Stimulated activated CD4-positive, alpha-beta T cell treated with anti-CD3 and anti-CD28 coated beads, Interleukin-12 subunit alpha, Interleukin-12 subunit beta, amount 100 ng/mL, for 24 hours (primary cell): ENCODE results near the gene CSAD.
"Not testable (repeated sequence)": the region's sequence is repeated elsewhere in the genome, so short reads cannot be mapped to it uniquely, and the experiment has no call there.

Source experiments
- DNase-seq, 2 experiments: peaks; one replicate each; pipeline ENCODE4 v3.0.0-alpha.2; 2020; ENCODE audit warnings: low read depth in 2 of 2

The CSAD gene

GRCh38 chr12:53218551-53219291 lies 38.0 kb upstream of the CSAD start:
- no peak for DNase-seq

GRCh38 chr12:53217931-53218307 lies 37.2 kb upstream of the CSAD start:
- no peak for DNase-seq

- no peak for DNase-seq
Observed at GRCh38 chr12:53217051-53217930, 36.6 kb upstream of the CSAD start.

- no peak for DNase-seq
Observed at GRCh38 chr12:53215497-53215896, 34.8 kb upstream of the CSAD start.

- no peak for DNase-seq
Observed at GRCh38 chr12:53214687-53215455, 34.1 kb upstream of the CSAD start.

- no peak for DNase-seq
Observed at GRCh38 chr12:53214221-53214620, 33.5 kb upstream of the CSAD start.

GRCh38 chr12:53213348-53213747 lies 32.6 kb upstream of the CSAD start:
- DNase-seq, result peak; percentile 61 to 84

- no peak for DNase-seq
Observed at GRCh38 chr12:53212931-53213330, 32.2 kb upstream of the CSAD start.

- DNase-seq, result no peak
Observed at GRCh38 chr12:53211476-53212381, 31.0 kb upstream of the CSAD start.

- DNase-seq, result no peak
Observed at GRCh38 chr12:53210843-53211242, 30.1 kb upstream of the CSAD start.

GRCh38 chr12:53208877-53209463 lies 28.2 kb upstream of the CSAD start:
- no peak for DNase-seq

GRCh38 chr12:53208435-53208834 lies 27.7 kb upstream of the CSAD start:
- DNase-seq, result no peak

GRCh38 chr12:53207042-53207441 lies 26.3 kb upstream of the CSAD start, which contains the start of gene ITGB7:
Gene ITGB7, minus strand, starts transcription at chr12:53207251. Its CDS starts 6,808 bp downstream, at chr12:53200443.
- DNase-seq, result no peak

GRCh38 chr12:53205747-53206419 lies 25.2 kb upstream of the CSAD start:
- DNase-seq, result peak in 1 of 2 experiments; percentile 71

- DNase-seq, result no peak
Observed at GRCh38 chr12:53204351-53204750, 23.6 kb upstream of the CSAD start.

- DNase-seq, result not testable (repeated sequence)
Observed at GRCh38 chr12:53202316-53202715, 21.6 kb upstream of the CSAD start.

- DNase-seq, result no peak
Observed at GRCh38 chr12:53201639-53202038, 20.9 kb upstream of the CSAD start.

GRCh38 chr12:53201177-53201541 lies 20.4 kb upstream of the CSAD start:
- no peak for DNase-seq

GRCh38 chr12:53200458-53201176 lies 19.9 kb upstream of the CSAD start:
- DNase-seq, result no peak

GRCh38 chr12:53200107-53200457 lies 19.4 kb upstream of the CSAD start:
- no peak for DNase-seq
